ENCODE data around the gene RNF11.
A peak's percentile ranks its signal among the peaks of the same experiment; 100 is the strongest.

RNF11 gene

GRCh38 chr1:51312718-51313117 lies 76.6 kb downstream of the RNF11 start:
- H3K4me3 ChIP-seq (ENCODE audit: low read length), result no peak overlapping the region
- no peak for TF ChIP-seq CTCF (conservative IDR thresholded peaks at IDR 0.05; ENCODE audit: low read depth, low read length)
- DNase-seq (ENCODE audit: low read depth), result no peak

DNA sequence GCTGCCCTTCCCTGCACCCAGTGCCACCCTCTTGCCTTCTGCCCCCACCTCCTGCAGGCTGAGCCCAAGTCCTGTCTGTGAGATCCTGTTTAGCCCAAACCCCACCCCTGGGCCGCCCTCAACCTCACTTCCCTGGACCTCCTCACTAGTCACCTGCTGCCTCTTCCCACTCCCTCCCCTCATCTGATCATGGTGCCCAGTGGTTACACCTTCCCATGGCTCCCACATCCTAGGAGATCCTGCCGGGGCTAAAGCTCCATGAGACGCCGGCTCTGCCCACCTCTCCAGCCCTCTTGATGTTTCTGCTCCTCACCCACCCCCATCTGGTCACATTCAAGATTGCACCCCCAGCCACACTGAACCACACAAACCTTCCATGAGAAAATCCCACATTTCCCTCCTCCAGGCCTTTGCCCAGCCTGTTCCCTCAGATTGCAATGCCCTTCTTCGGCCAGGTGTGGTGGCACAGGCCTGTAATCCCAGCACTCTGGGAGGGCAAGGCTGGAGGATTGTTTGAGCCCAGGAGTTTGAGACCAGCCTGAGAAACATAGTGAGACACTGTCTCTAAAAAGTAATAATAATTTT lies 77.3 kb downstream of the RNF11 start:
- TF ChIP-seq CTCF (conservative IDR thresholded peaks at IDR 0.05; ENCODE audit: low read depth, low read length), result peak; percentile 31
- no peak for DNase-seq (ENCODE audit: low read depth)

GRCh38 chr1:51313961-51314777 lies 78.1 kb downstream of the RNF11 start:
- H3K4me3 ChIP-seq (ENCODE audit: low read length), result no peak overlapping the region
- no peak for TF ChIP-seq CTCF (conservative IDR thresholded peaks at IDR 0.05; ENCODE audit: low read depth, low read length)
- DNase-seq (ENCODE audit: low read depth), result peak; percentile 45

More for the DNA sequence above, 77.3 kb downstream of the RNF11 start:
- no peak overlapping the region for H3K4me3 ChIP-seq (ENCODE audit: low read length)

GRCh38 chr1:51314974-51315373 lies 78.9 kb downstream of the RNF11 start:
- no peak for DNase-seq (ENCODE audit: low read depth)
- TF ChIP-seq CTCF (conservative IDR thresholded peaks at IDR 0.05; ENCODE audit: low read depth, low read length), result no peak
- H3K4me3 ChIP-seq (ENCODE audit: low read length), result no peak overlapping the region

GRCh38 chr1:51316113-51316845 lies 80.2 kb downstream of the RNF11 start:
- no peak for DNase-seq (ENCODE audit: low read depth)
- no peak overlapping the region for H3K4me3 ChIP-seq (ENCODE audit: low read length)
- TF ChIP-seq CTCF (conservative IDR thresholded peaks at IDR 0.05; ENCODE audit: low read depth, low read length), result no peak

DNA sequence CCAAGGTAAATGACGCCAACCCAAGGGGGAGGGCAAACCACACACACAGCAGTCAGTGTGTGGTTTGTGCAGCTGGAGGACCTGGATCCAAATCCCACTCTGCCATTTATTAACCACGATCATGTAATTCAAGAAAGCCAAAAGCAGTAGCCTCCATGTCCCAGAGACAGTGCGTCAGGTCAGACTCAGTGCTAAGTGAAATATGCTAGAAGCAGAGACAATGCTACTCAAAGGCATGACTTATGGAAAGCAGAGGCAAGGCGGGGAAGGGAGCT lies 80.7 kb downstream of the RNF11 start:
- no peak overlapping the region for H3K4me3 ChIP-seq (ENCODE audit: low read length)
- TF ChIP-seq CTCF (conservative IDR thresholded peaks at IDR 0.05; ENCODE audit: low read depth, low read length), result no peak
- DNase-seq (ENCODE audit: low read depth), result no peak

Measured in retinal pigment epithelial cell (primary cell).